GM12878 (cell line): ENCODE results near the gene IRX4. TPM values are rescaled to one million over a fixed set of nuclear protein-coding genes. Genes with fewer than 3 reads are reported as not detected.

ENCODE experiments used
- ATAC-seq: fragments of 200-7000 bp; cut with Tn5 transposase; 3 replicates; pipeline ENCODE4 v1.9.1; 2020; ENCODE audit warnings: mild to moderate bottlenecking, moderate library complexity
- BruUV-seq: library from RNA; stranded (reverse); fragments of 400-500 nt; replicated peaks from 2 replicates; lab custom pipeline; 2021; lab: Mats Ljungman, UMichigan
- CTCF ChIA-PET: fragments of 300-600 bp; sonication (Branson Sonifier 250); formaldehyde crosslinking; extraction: SDS; loops from one replicate; lab custom pipeline; 2021; ENCODE audit warnings: inconsistent platforms; lab: Yijun Ruan, JAX
- POLR2A ChIA-PET: fragments of 350-600 bp; formaldehyde crosslinking; extraction: SDS; loops from one replicate; lab custom pipeline; 2021; ENCODE audit warnings: inconsistent platforms; lab: Charles Lee
- RAD21 ChIA-PET: fragments of 300-600 bp; sonication (Branson Sonifier 250); formaldehyde crosslinking; loops from one replicate; lab custom pipeline; 2023; ENCODE audit warnings: antibody characterized with exemption; ENCODE audit not compliant: unreplicated experiment; lab: Charles Lee
- SMC1A ChIA-PET: fragments of 300-600 bp; sonication (Branson Sonifier 250); formaldehyde crosslinking; loops from one replicate; lab custom pipeline; 2023; ENCODE audit not compliant: unreplicated experiment, uncharacterized antibody; lab: Charles Lee
- DNase-seq: peaks from one replicate; pipeline ENCODE4 v3.0.0-alpha.2; 2011; ENCODE audit warnings: low read depth, low spot score
- FAIRE-seq: peaks from 3 replicates; lab custom pipeline; 2011; peaks lifted over from hg19 to GRCh38; lab: Jason Lieb, UNC
- H2AFZ ChIP-seq: 2 replicates; pipeline ENCODE4 v1.6.0; 2011; ENCODE audit warnings: low read depth, low read length, control low read depth; ENCODE audit not compliant: control insufficient read depth
- H3K27ac ChIP-seq: 2 replicates; pipeline ENCODE4 v1.5.1; 2011; ENCODE audit warnings: control low read depth; ENCODE audit not compliant: control insufficient read depth, insufficient read depth
- H3K27me3 ChIP-seq, 2 experiments: replicated peaks in 1 of 2; 2 replicates each; pipeline versions ENCODE4 v1.6.0 to v1.6.1; 2011; ENCODE audit warnings: low read length in 1 of 2; ENCODE audit not compliant: control insufficient read depth in 2 of 2, insufficient read depth in 2 of 2
- H3K36me3 ChIP-seq, 2 experiments: 2 replicates each; pipeline ENCODE4 v1.5.1; 2011; ENCODE audit warnings: low read length in 1 of 2; ENCODE audit not compliant: control insufficient read depth in 2 of 2, insufficient read depth in 2 of 2
- H3K4me1 ChIP-seq: 2 replicates; pipeline ENCODE4 v1.6.1; 2011; ENCODE audit warnings: mild to moderate bottlenecking, low read length, moderate library complexity, mixed read lengths; ENCODE audit not compliant: control insufficient read depth, insufficient read depth
- H3K4me2 ChIP-seq: 2 replicates; pipeline ENCODE4 v1.6.0; 2011; ENCODE audit warnings: control low read depth; ENCODE audit not compliant: control insufficient read depth, insufficient read depth
- H3K4me3 ChIP-seq: fragments of 200-600 bp; sonication (generic); 2 replicates; pipeline ENCODE4 v1.5.1; 2016
- H3K79me2 ChIP-seq: 2 replicates; pipeline ENCODE4 v1.6.0; 2011; ENCODE audit warnings: low read length; ENCODE audit not compliant: control insufficient read depth, insufficient read depth
- H3K9ac ChIP-seq: 2 replicates; pipeline ENCODE4 v1.8.0; 2011; ENCODE audit warnings: low read length, control low read depth, mixed read lengths; ENCODE audit not compliant: control insufficient read depth, insufficient read depth
- H3K9me3 ChIP-seq: replicated peaks from 3 replicates; pipeline ENCODE4 v1.5.1; 2011; ENCODE audit warnings: mild to moderate bottlenecking, low read length; ENCODE audit not compliant: control insufficient read depth, insufficient read depth
- H4K20me1 ChIP-seq: 2 replicates; pipeline ENCODE4 v1.6.0; 2011; ENCODE audit not compliant: control insufficient read depth, insufficient read depth
- ATF7 ChIP-seq: fragments of 450-650 bp; IDR thresholded peaks from 2 replicates; pipeline ENCODE4 v1.6.1; 2016; ENCODE audit warnings: low read depth, mild to moderate bottlenecking
- BCL11A ChIP-seq: IDR thresholded peaks from 2 replicates; pipeline ENCODE4 v1.6.1; 2011; ENCODE audit warnings: low read depth, low read length
- CBFB ChIP-seq: IDR thresholded peaks from 2 replicates; pipeline ENCODE4 v1.6.1; 2016; ENCODE audit warnings: antibody characterized with exemption, low read depth
- CEBPB ChIP-seq, 2 experiments: fragments of 150-350 bp in 1 of 2; IDR thresholded peaks; 2 replicates each; pipeline ENCODE4 v1.6.1; 2012 to 2014; ENCODE audit warnings: low read depth in 2 of 2, low read length in 2 of 2, borderline replicate concordance in 1 of 2, inconsistent platforms in 1 of 2
- ESRRA ChIP-seq: IDR thresholded peaks from 2 replicates; pipeline ENCODE4 v1.6.1; 2012; ENCODE audit warnings: mild to moderate bottlenecking, low read length, improper control_type of control experiment
- KDM1A ChIP-seq: fragments of 200-600 bp; sonication (generic); IDR thresholded peaks from 2 replicates; pipeline ENCODE4 v1.6.1; 2016; ENCODE audit warnings: borderline replicate concordance
- NR2C1 ChIP-seq: fragments of 450-650 bp; IDR thresholded peaks from 2 replicates; pipeline ENCODE4 v1.6.1; 2017; ENCODE audit warnings: antibody characterized with exemption, mild to moderate bottlenecking, moderate library complexity
- PAX5 ChIP-seq: IDR thresholded peaks from 2 replicates; pipeline ENCODE4 v1.6.1; 2011; ENCODE audit warnings: low read depth, low read length, borderline replicate concordance
- POLR2A ChIP-seq: IDR thresholded peaks from 2 replicates; pipeline ENCODE4 v1.6.1; 2011; ENCODE audit warnings: low read depth, mild to moderate bottlenecking, low read length
- POU2F2 ChIP-seq: IDR thresholded peaks from 3 replicates; pipeline ENCODE4 v1.6.1; 2011; ENCODE audit warnings: low read depth, mild to moderate bottlenecking, low read length, borderline replicate concordance
- SUPT20H ChIP-seq: IDR thresholded peaks from 2 replicates; pipeline ENCODE4 v1.6.1; 2011; ENCODE audit warnings: low read depth, mild to moderate bottlenecking, low read length, moderate library complexity, borderline replicate concordance; ENCODE audit not compliant: control insufficient read depth
- SUZ12 ChIP-seq: fragments of 200-600 bp; sonication (generic); IDR thresholded peaks from one replicate; pipeline ENCODE4 v1.6.1; 2018; ENCODE audit warnings: antibody characterized with exemption, mild to moderate bottlenecking; ENCODE audit not compliant: unreplicated experiment
- TAF1 ChIP-seq: IDR thresholded peaks from 2 replicates; pipeline ENCODE4 v1.6.1; 2011; ENCODE audit warnings: mild to moderate bottlenecking, low read depth, low read length, borderline replicate concordance
- YBX1 ChIP-seq: fragments of 450-650 bp; IDR thresholded peaks from 2 replicates; pipeline ENCODE4 v1.6.1; 2016; ENCODE audit warnings: antibody characterized with exemption
- ZNF24 ChIP-seq: fragments of 450-650 bp; IDR thresholded peaks from 2 replicates; pipeline ENCODE4 v1.6.1; 2017; ENCODE audit warnings: antibody characterized with exemption, mild to moderate bottlenecking
- ZNF622 ChIP-seq: fragments of 450-650 bp; IDR thresholded peaks from 2 replicates; pipeline ENCODE4 v1.6.1; 2017; ENCODE audit warnings: mild to moderate bottlenecking, inconsistent platforms
- WGBS: methylation state at CpG from one replicate; pipeline ENCODE4 v1.1.6; 2016; ENCODE audit warnings: low lambda C conversion rate; ENCODE audit not compliant: insufficient replicate concordance, insufficient coverage; ENCODE audit errors: missing lambda C conversion rate; 5-methylcytosine and 5-hydroxymethylcytosine counted together
- in situ Hi-C: fragments of 300-500 bp; cut with MboI; formaldehyde crosslinking; loops from 9 replicates; pipeline ENCODE4 v1.14.3; 2018; ENCODE audit warnings: mixed read lengths
- intact Hi-C: fragments of 100-400 bp; cut with micrococcal nuclease; formaldehyde crosslinking; loops from one replicate; pipeline ENCODE4 v1.14.2; 2022; ENCODE audit not compliant: unreplicated experiment
- polyA plus RNA-seq, 11 experiments: library from polyadenylated mRNA; depleted of rRNA in 4 of 11; unstranded in 6 of 11; stranded (reverse) in 5 of 11; fragments of >200 nt; fragmentation: Nextera tagmentation in 4 of 11; fragmentation: Illumina TruSeq in 1 of 11; extraction: Ambion mirVana in 4 of 11; extraction: Trizol in 1 of 11; gene quantifications; 1 replicate in 1 of 11; 2 replicates in 10 of 11; pipeline versions ENCODE4 v1.2.1 to v1.2.3, GENCODE V29; 2011 to 2016; ENCODE audit warnings: inconsistent platforms in 2 of 11, missing spikeins in 2 of 11, low read depth in 1 of 11
- total RNA-seq, 4 experiments: library from RNA; depleted of rRNA in 3 of 4; stranded (reverse); fragments of >200 nt in 3 of 4; fragmentation: Illumina TruSeq in 1 of 4; extraction: Trizol in 1 of 4; gene quantifications; 2 replicates each; pipeline versions ENCODE4 v1.2.1 to v1.2.3, GENCODE V29; 2013 to 2021
- TF ChIP-seq, protein P1 (sequence below): fragments of 150-350 bp; IDR thresholded peaks from 2 replicates; pipeline ENCODE4 v1.6.1; 2014; ENCODE audit warnings: mild to moderate bottlenecking, low read depth, low read length

IRX4 gene
- total and polyA plus RNA-seq, 10 of the 15 experiments (the other 5 are each of a cell fraction or from before 2014, with no cell fraction given), result not detected

DNA sequence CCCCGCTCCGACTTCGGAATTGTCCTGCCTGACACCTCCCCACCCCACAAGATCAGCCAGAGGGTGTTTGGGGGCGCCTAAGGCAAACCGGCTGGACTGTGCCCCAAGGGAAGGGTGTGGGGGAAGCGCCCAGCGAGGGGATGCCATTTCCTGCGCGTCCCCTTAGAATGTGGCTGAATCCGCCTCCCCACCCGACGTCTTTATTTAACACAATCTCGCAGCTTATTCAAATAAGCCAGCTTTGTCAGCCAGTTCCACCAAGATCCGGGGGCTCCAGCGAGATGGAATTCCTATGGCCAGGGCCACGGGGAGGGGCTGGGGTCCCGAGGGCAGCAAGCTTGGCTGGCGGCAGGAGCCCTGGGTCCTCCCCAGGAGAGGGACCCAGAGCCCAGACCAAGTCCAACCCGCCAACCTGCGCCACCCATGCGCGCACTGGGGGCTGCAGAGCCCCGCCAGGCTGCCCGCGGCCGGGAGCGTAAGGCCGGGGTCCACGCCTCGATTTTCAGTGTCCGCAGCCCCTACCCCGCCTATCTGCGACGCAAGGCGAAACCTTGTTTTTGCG, 7.4 kb downstream of the IRX4 start:
- H3K79me2 ChIP-seq, result no peaks in the 10 kb centered on the region
- no peaks in the 10 kb centered on the region for H3K36me3 ChIP-seq
- RAD21 ChIA-PET, result no interaction called here
- H3K4me2 ChIP-seq, result no peak overlapping the region
- H3K27me3 ChIP-seq, result peaks cover 7 to 23% of the 10 kb centered on the region in 2 experiments
- intact Hi-C loops (no loop called here), in situ Hi-C loops (no loop called here)
- H3K9me3 ChIP-seq, result no peaks in the 10 kb centered on the region; the same call in 2 of the 3 replicates
- TF ChIP-seq ESRRA (no peak), ATF7 (no peak), YBX1 (no peak), KDM1A (no peak), SUPT20H (no peak), NR2C1 (no peak), POLR2A (no peak)
- SMC1A ChIA-PET, result no interaction called here
- BruUV-seq, result no TSS peak
- no peak overlapping the region for H3K4me3 ChIP-seq
- H2AFZ ChIP-seq, result no peak overlapping the region
- H4K20me1 ChIP-seq, result no peaks in the 10 kb centered on the region
- DNase-seq (no peak), ATAC-seq (no peak), FAIRE-seq (no peak)
- no peaks in the 10 kb centered on the region for H3K4me1 ChIP-seq
- H3K9ac ChIP-seq, result no peak overlapping the region
- POLR2A ChIA-PET, result interaction anchor here (0.7 kb wide), 1 partner anchor 150 kb away, joined by 8 read pairs; no protein-coding TSS in a partner anchor
- CTCF ChIA-PET, result no interaction called here
- H3K27ac ChIP-seq, result no peak overlapping the region
- 6% methylated on average over 36 of the region's 36 CpGs for WGBS

DNA sequence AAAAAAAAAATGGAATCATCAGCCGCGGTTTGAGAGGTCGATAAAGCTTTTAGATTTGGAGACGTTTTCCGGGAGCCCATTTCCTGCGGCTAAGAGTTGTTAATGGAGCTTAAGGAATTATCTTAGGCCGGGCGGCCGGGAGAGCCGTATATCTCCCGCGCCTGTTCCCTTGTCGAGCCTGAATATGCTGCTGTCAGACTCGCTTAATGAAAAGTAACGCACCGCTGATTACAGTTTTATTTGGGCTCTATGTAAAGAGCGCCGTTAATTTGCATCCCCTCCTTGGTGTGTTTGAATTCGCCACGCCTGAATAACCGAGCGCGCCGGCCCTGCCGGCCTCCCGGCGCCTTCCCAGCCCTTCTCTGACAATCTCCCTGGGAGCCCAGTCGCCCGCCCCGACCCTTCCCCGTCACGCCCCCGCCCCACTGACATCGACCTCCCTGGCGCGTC, 7.9 kb downstream of the IRX4 start:
- no peak for ATAC-seq
- no peak for FAIRE-seq
- Histone ChIP-seq H3K36me3 (no peaks in the 10 kb centered on the region), H3K9ac (no peak overlapping the region), H3K4me2 (no peak overlapping the region), H3K4me3 (no peak overlapping the region), H4K20me1 (no peaks in the 10 kb centered on the region), H3K27ac (no peak overlapping the region), H3K9me3 (no peaks in the 10 kb centered on the region; the same call in 2 of the 3 replicates), H3K79me2 (no peaks in the 10 kb centered on the region), H2AFZ (no peak overlapping the region), H3K4me1 (no peaks in the 10 kb centered on the region), H3K27me3 (peaks cover 7 to 20% of the 10 kb centered on the region in 2 experiments)
- ChIA-PET RAD21 (no interaction called here), POLR2A (interaction anchor here (0.7 kb wide), 1 partner anchor 151 kb away, joined by 8 read pairs; no protein-coding TSS in a partner anchor), CTCF (no interaction called here), SMC1A (no interaction called here)
- BruUV-seq, result no TSS peak
- in situ Hi-C loops, result no loop called here
- intact Hi-C loops, result no loop called here
- no peak for DNase-seq
- WGBS, result 5% methylated on average over 36 of the region's 36 CpGs
- TF ChIP-seq ZNF622, result no peak
- TF ChIP-seq TAF1, result no peak
- 0 out of 2 replicates have a peak, but pooled peaks have one; percentile 21 for TF ChIP-seq PAX5
- TF ChIP-seq SUZ12, result peak; percentile 90
- TF ChIP-seq ZNF24, result no peak
- TF ChIP-seq, protein P1, sequence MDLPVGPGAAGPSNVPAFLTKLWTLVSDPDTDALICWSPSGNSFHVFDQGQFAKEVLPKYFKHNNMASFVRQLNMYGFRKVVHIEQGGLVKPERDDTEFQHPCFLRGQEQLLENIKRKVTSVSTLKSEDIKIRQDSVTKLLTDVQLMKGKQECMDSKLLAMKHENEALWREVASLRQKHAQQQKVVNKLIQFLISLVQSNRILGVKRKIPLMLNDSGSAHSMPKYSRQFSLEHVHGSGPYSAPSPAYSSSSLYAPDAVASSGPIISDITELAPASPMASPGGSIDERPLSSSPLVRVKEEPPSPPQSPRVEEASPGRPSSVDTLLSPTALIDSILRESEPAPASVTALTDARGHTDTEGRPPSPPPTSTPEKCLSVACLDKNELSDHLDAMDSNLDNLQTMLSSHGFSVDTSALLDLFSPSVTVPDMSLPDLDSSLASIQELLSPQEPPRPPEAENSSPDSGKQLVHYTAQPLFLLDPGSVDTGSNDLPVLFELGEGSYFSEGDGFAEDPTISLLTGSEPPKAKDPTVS, result no peak
- TF ChIP-seq BCL11A, result no peak
- no peak for TF ChIP-seq CEBPB (IDR thresholded peaks at IDR 0.05; ENCODE audit: borderline replicate concordance in 1 of 2, low read depth in 2 of 2, low read length in 2 of 2)
- no peak for TF ChIP-seq POU2F2
- no peak for TF ChIP-seq SUPT20H
- TF ChIP-seq CBFB, result no peak
